ENCODE data around the gene DNAJC16. TPM values are rescaled to one million over a fixed set of nuclear protein-coding genes. Genes with fewer than 3 reads are reported as not detected.
"Not testable (repeated sequence)": the region's sequence is repeated elsewhere in the genome, so short reads cannot be mapped to it uniquely, and the experiment has no call there.

DNAJC16 gene
- polyA plus RNA-seq, 1 donor (not counting 4 experiments of a cell fraction or from before 2014, with no cell fraction given), result 13.7 TPM

DNA sequence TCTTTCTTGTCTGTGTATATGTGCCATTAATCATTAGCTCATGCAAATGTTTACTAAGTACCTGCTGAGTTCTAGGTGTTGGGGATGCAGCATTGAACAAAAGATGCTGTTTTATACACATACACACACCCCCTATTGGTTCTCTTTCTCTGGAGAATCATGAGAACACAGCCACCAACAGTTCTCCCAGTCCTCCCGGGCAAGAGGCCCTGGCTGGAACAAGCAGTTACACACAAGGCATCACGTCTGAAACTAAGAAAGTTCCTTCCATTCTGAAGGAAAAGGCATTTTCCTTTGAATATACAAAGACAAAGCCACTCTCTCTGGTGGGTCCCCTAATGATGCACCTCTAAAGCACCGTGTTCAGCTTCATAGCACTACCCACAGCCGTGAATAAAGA lies 13.5 kb upstream of the DNAJC16 start:
- Histone ChIP-seq H3K9ac (ENCODE audit: control insufficient read depth, extremely low read depth, insufficient read depth, low read length) (no peak overlapping the region), H3K4me1 (ENCODE audit: control insufficient read depth, extremely low read depth, insufficient read depth, low read length) (peaks cover 3% of the 10 kb centered on the region), H3K4me3 (ENCODE audit: control insufficient read depth in 2 of 3, extremely low read depth in 1 of 3, insufficient read depth in 2 of 3, low read depth in 1 of 3, low read length in 3 of 3) (no peak overlapping the region), H3K4me2 (ENCODE audit: control insufficient read depth, extremely low read depth, insufficient read depth, low read depth, low read length) (no peak overlapping the region), H3K36me3 (ENCODE audit: control insufficient read depth in 2 of 2, extremely low read depth in 1 of 2, insufficient read depth in 2 of 2, low read length in 2 of 2) (no peaks in the 10 kb centered on the region), H2AFZ (ENCODE audit: control insufficient read depth, low read length) (no peak overlapping the region), H4K20me1 (ENCODE audit: control insufficient read depth, extremely low read depth, insufficient read depth, low read length) (no peaks in the 10 kb centered on the region), H3K79me2 (ENCODE audit: control insufficient read depth, insufficient read depth, low read length) (no peaks in the 10 kb centered on the region), H3K27ac (ENCODE audit: control insufficient read depth, insufficient read depth, low read length) (no peak overlapping the region), H3K9me1 (ENCODE audit: control insufficient read depth, extremely low read depth, insufficient read depth, low read length) (no peaks in the 10 kb centered on the region), H3K9me3 (ENCODE audit: control insufficient read depth, low read depth, low read length) (no peaks in the 10 kb centered on the region), H3K27me3 (ENCODE audit: control insufficient read depth, extremely low read depth, insufficient read depth, low read length) (no peaks in the 10 kb centered on the region)
- dilution Hi-C loops (cut with MboI; ENCODE audit: extremely low pct_ligation_motif_present, low sequenced_read_pairs), result no loop called here
- no peak for TF ChIP-seq EZH2 (IDR thresholded peaks at IDR 0.05; ENCODE audit: low read length)
- TF ChIP-seq, protein P1, sequence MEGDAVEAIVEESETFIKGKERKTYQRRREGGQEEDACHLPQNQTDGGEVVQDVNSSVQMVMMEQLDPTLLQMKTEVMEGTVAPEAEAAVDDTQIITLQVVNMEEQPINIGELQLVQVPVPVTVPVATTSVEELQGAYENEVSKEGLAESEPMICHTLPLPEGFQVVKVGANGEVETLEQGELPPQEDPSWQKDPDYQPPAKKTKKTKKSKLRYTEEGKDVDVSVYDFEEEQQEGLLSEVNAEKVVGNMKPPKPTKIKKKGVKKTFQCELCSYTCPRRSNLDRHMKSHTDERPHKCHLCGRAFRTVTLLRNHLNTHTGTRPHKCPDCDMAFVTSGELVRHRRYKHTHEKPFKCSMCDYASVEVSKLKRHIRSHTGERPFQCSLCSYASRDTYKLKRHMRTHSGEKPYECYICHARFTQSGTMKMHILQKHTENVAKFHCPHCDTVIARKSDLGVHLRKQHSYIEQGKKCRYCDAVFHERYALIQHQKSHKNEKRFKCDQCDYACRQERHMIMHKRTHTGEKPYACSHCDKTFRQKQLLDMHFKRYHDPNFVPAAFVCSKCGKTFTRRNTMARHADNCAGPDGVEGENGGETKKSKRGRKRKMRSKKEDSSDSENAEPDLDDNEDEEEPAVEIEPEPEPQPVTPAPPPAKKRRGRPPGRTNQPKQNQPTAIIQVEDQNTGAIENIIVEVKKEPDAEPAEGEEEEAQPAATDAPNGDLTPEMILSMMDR (optimal IDR thresholded peaks at IDR 0.05 in 1 of 3, IDR thresholded peaks at IDR 0.05 in 1 of 3, conservative IDR thresholded peaks at IDR 0.05 in 1 of 3; ENCODE audit: extremely low read depth in 1 of 3, insufficient read depth in 2 of 3, low read length in 3 of 3), result no peak
- DNase-seq (ENCODE audit: low read depth, low spot score) (no peak), FAIRE-seq (no peak)

DNA sequence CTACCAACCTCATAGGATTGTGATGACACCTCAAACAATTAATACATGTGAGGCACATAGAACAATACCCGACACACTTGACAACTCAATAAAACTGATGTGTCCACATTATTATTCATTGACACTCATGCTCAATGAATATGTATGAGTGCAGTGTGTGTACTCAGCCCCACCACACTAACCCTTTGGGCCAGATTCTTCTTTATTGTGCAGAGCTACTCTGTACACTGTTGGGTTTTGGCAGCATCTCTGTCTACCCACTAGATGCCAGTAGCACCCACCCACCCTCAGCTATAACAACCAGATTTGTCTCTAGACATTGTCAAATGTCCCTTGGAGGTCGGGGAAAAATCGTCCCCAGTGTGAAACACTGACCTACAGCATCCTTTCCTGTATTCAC lies 12.7 kb upstream of the DNAJC16 start:
- no peak for DNase-seq (ENCODE audit: low read depth, low spot score)
- H3K27ac ChIP-seq (ENCODE audit: control insufficient read depth, insufficient read depth, low read length), result no peak overlapping the region
- H3K4me1 ChIP-seq (ENCODE audit: control insufficient read depth, extremely low read depth, insufficient read depth, low read length), result peaks cover 3% of the 10 kb centered on the region
- H3K27me3 ChIP-seq (ENCODE audit: control insufficient read depth, extremely low read depth, insufficient read depth, low read length), result no peaks in the 10 kb centered on the region
- H3K9me3 ChIP-seq (ENCODE audit: control insufficient read depth, low read depth, low read length), result no peaks in the 10 kb centered on the region
- H3K4me2 ChIP-seq (ENCODE audit: control insufficient read depth, extremely low read depth, insufficient read depth, low read depth, low read length), result no peak overlapping the region
- dilution Hi-C loops (cut with MboI; ENCODE audit: extremely low pct_ligation_motif_present, low sequenced_read_pairs), result no loop called here
- H3K4me3 ChIP-seq (ENCODE audit: control insufficient read depth in 2 of 3, extremely low read depth in 1 of 3, insufficient read depth in 2 of 3, low read depth in 1 of 3, low read length in 3 of 3), result no peak overlapping the region
- TF ChIP-seq, protein P1 (optimal IDR thresholded peaks at IDR 0.05 in 1 of 3, IDR thresholded peaks at IDR 0.05 in 1 of 3, conservative IDR thresholded peaks at IDR 0.05 in 1 of 3; ENCODE audit: extremely low read depth in 1 of 3, insufficient read depth in 2 of 3, low read length in 3 of 3), result no peak
- TF ChIP-seq EZH2 (IDR thresholded peaks at IDR 0.05; ENCODE audit: low read length), result no peak
- no peaks in the 10 kb centered on the region for H4K20me1 ChIP-seq (ENCODE audit: control insufficient read depth, extremely low read depth, insufficient read depth, low read length)
- no peaks in the 10 kb centered on the region for H3K36me3 ChIP-seq (ENCODE audit: control insufficient read depth in 2 of 2, extremely low read depth in 1 of 2, insufficient read depth in 2 of 2, low read length in 2 of 2)
- no peak for FAIRE-seq
- H2AFZ ChIP-seq (ENCODE audit: control insufficient read depth, low read length), result no peak overlapping the region
- H3K79me2 ChIP-seq (ENCODE audit: control insufficient read depth, insufficient read depth, low read length), result no peaks in the 10 kb centered on the region
- no peak overlapping the region for H3K9ac ChIP-seq (ENCODE audit: control insufficient read depth, extremely low read depth, insufficient read depth, low read length)
- no peaks in the 10 kb centered on the region for H3K9me1 ChIP-seq (ENCODE audit: control insufficient read depth, extremely low read depth, insufficient read depth, low read length)

DNA sequence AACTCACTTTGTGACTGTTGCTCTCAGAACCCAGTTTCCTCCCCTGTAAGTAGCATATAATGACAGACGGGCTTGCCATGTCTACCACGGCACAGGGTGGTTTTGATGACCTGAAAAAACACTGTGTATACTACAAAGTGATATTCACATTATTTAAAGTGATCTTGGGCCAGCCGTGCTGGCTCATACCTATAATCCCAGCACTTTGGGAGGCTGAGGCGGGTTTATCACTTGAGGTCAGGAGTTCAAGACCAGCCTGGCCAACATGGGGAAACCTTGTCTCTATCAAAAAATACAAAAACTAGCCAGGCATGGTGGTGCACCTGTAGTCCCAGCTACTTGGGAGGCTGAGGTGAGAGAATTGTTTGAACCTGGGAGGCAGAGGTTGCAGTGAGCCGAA lies 12.1 kb upstream of the DNAJC16 start:
- dilution Hi-C loops (cut with MboI; ENCODE audit: extremely low pct_ligation_motif_present, low sequenced_read_pairs); H3K36me3 ChIP-seq (ENCODE audit: control insufficient read depth in 2 of 2, extremely low read depth in 1 of 2, insufficient read depth in 2 of 2, low read length in 2 of 2); H2AFZ ChIP-seq (ENCODE audit: control insufficient read depth, low read length); H3K27me3 ChIP-seq (ENCODE audit: control insufficient read depth, extremely low read depth, insufficient read depth, low read length); H3K79me2 ChIP-seq (ENCODE audit: control insufficient read depth, insufficient read depth, low read length); H3K4me1 ChIP-seq (ENCODE audit: control insufficient read depth, extremely low read depth, insufficient read depth, low read length); FAIRE-seq; H3K4me3 ChIP-seq (ENCODE audit: control insufficient read depth in 2 of 3, extremely low read depth in 1 of 3, insufficient read depth in 2 of 3, low read depth in 1 of 3, low read length in 3 of 3); H4K20me1 ChIP-seq (ENCODE audit: control insufficient read depth, extremely low read depth, insufficient read depth, low read length); H3K9me3 ChIP-seq (ENCODE audit: control insufficient read depth, low read depth, low read length); H3K4me2 ChIP-seq (ENCODE audit: control insufficient read depth, extremely low read depth, insufficient read depth, low read depth, low read length); H3K9ac ChIP-seq (ENCODE audit: control insufficient read depth, extremely low read depth, insufficient read depth, low read length); H3K27ac ChIP-seq (ENCODE audit: control insufficient read depth, insufficient read depth, low read length); H3K9me1 ChIP-seq (ENCODE audit: control insufficient read depth, extremely low read depth, insufficient read depth, low read length); DNase-seq (ENCODE audit: low read depth, low spot score): not testable (repeated sequence)

Data from keratinocyte (primary cell).